ENCODE measurements around the gene NRP2. TPM values are rescaled to one million over a fixed set of nuclear protein-coding genes. Genes with fewer than 3 reads are reported as not detected.

Gene NRP2
- total RNA-seq, 2 experiments from 2014 or later = 1.5 to 3.8 TPM

DNA sequence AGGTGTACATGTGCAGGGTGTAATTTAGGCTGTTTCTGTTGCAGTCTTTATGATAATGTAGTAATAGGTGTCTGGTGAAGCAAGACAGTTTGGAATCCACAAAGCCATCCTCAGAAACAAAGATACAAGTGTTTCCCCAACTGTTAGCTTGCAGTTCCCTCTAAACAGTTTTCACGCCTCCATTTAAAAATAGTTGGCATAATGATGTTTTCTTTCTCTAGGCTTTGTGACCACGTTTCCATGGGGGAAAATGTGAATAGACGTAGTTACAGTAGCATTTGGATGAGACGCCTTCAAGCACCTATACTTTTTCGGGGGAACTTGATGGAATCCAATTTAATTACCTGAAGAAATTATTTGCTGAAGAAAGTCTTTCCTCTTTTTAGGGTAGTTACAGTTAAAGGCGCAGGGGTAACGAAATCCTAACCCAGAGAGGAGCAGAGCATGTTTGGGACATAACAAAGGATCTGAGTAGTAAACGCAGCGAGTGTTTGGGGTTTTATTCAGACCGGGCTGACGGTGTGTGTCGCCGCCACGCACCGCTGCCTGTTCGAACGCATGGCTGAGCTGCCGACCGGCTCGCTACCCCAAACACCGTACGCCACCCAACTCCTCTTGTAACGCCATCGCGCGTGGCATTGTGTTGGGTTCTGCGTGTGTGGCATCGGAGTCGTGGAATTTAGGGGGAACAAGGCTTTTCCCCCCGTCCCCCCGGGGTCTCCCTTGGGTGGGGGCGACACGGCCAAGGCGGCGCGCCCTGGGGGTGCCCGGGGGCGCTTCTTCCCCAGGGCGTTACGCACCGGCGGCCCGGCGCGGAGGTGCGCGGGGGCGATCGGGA lies 681 bp upstream of the NRP2 start:
- Mint-ChIP-seq H3K36me3 (ENCODE audit: low read depth) (no peaks in the 10 kb centered on the region), H3K27ac (no peak overlapping the region), H3K27me3 (peaks cover 51% of the 10 kb centered on the region), H3K4me3 (peak overlapping the region; percentile 62), H3K9me3 (ENCODE audit: low read depth) (no peaks in the 10 kb centered on the region), H3K4me1 (peaks cover 23% of the 10 kb centered on the region)
- ChIA-PET POLR2A (no interaction called here), CTCF (interaction anchor here (1.5 kb wide), 1 partner anchor 17 kb away, joined by 3 read pairs; no protein-coding TSS in a partner anchor)
- ATAC-seq = no peak
- intact Hi-C loops (cut with DNase I, micrococcal nuclease) = loop anchor here (2.0 to 5.0 kb wide), 3 partner anchors 246 to 1574 kb away; no protein-coding TSS in a partner anchor
- DNase-seq = peak; percentile 43

DNA sequence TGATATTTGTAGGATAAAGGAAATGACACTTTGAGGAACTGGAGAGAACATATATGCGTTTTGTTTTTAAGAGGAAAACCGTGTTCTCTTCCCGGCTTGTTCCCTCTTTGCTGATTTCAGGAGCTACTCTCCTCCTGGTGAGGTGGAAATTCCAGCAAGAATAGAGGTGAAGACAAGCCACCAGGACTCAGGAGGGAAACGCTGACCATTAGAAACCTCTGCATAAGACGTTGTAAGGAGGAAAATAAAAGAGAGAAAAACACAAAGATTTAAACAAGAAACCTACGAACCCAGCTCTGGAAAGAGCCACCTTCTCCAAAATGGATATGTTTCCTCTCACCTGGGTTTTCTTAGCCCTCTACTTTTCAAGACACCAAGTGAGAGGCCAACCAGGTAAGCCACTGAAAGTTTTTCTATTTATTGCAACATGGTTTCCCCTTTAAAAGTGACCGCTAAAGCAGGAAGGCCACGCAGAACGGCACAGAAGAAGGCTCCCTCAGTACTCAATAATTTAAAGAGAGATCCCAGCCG lies 735 bp downstream of the NRP2 start:
- ChIA-PET POLR2A (interaction anchor here (0.7 kb wide), 1 partner anchor 90 kb away, joined by 3 read pairs; no protein-coding TSS in a partner anchor), CTCF (interaction anchor here (0.7 to 1.5 kb wide), 3 partner anchors 16 to 359 kb away, joined by 3 read pairs; no protein-coding TSS in a partner anchor)
- H3K27me3 Mint-ChIP-seq = peaks cover 61% of the 10 kb centered on the region
- intact Hi-C loops (cut with DNase I, micrococcal nuclease) = loop anchor here in 1 of 2 experiments (5.0 kb wide), 2 partner anchors 244 to 1576 kb away; no protein-coding TSS in a partner anchor
- H3K27ac Mint-ChIP-seq = no peak overlapping the region
- ATAC-seq = no peak
- peak overlapping the region; percentile 73 for H3K4me3 Mint-ChIP-seq
- no peaks in the 10 kb centered on the region for H3K36me3 Mint-ChIP-seq (ENCODE audit: low read depth)
- H3K4me1 Mint-ChIP-seq = peaks cover 23% of the 10 kb centered on the region
- H3K9me3 Mint-ChIP-seq (ENCODE audit: low read depth) = no peaks in the 10 kb centered on the region
- no peak for DNase-seq

GRCh38 chr2:205683502-205684367 lies 1.4 kb downstream of the NRP2 start:
- ChIA-PET POLR2A (interaction anchor here (0.7 kb wide), 1 partner anchor 91 kb away, joined by 3 read pairs; no protein-coding TSS in a partner anchor), CTCF (interaction anchor here (0.7 to 1.2 kb wide), 3 partner anchors 22 to 360 kb away, joined by 3 read pairs; no protein-coding TSS in a partner anchor)
- Mint-ChIP-seq H3K4me1 (peaks cover 23% of the 10 kb centered on the region), H3K27me3 (peaks cover 61% of the 10 kb centered on the region), H3K4me3 (peak overlapping the region; percentile 73), H3K27ac (no peak overlapping the region), H3K9me3 (ENCODE audit: low read depth) (no peaks in the 10 kb centered on the region), H3K36me3 (ENCODE audit: low read depth) (no peaks in the 10 kb centered on the region)
- ATAC-seq (no peak), DNase-seq (no peak)
- intact Hi-C loops (cut with DNase I, micrococcal nuclease) = loop anchor here in 1 of 2 experiments (5.0 kb wide), 2 partner anchors 244 to 1576 kb away; no protein-coding TSS in a partner anchor

DNA sequence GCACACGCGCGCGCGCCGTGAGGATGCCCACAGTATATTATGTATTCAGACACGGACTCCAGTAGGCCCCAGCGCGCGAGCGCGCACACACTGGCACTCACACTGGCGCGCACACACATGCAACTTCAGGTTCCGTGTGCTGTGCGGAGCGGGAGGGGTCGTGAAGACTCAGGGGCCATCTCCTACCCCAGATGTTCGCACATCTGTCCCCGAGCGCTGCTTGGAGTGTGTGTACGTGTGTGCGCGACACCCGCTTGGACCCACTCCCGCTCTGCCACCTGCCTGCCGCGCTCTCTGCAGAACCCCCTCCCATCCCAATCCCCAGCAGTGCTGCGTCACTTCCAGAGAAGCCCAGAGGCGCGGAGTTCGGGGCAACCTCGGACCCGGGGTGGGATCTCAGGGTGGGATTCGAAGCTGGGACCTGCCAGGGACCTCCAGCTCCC lies 2.6 kb downstream of the NRP2 start:
- ChIA-PET CTCF (interaction anchor here (0.6 to 0.7 kb wide), 2 partner anchors 23 to 73 kb away, joined by 3 read pairs; no protein-coding TSS in a partner anchor), POLR2A (no interaction called here)
- Mint-ChIP-seq H3K27ac (no peak overlapping the region), H3K36me3 (ENCODE audit: low read depth) (no peaks in the 10 kb centered on the region), H3K27me3 (peaks cover 63% of the 10 kb centered on the region), H3K9me3 (ENCODE audit: low read depth) (no peaks in the 10 kb centered on the region), H3K4me3 (peak overlapping the region; percentile 65), H3K4me1 (peaks cover 23% of the 10 kb centered on the region)
- ATAC-seq (no peak), DNase-seq (peak; percentile 24)
- intact Hi-C loops (cut with DNase I, micrococcal nuclease) = loop anchor here in 1 of 2 experiments (5.0 kb wide), 2 partner anchors 242 to 1578 kb away; no protein-coding TSS in a partner anchor

- ATAC-seq = peak; percentile 55
- Mint-ChIP-seq H3K36me3 (ENCODE audit: low read depth) (no peaks in the 10 kb centered on the region), H3K4me1 (peaks cover 23% of the 10 kb centered on the region), H3K9me3 (ENCODE audit: low read depth) (no peaks in the 10 kb centered on the region), H3K4me3 (peak overlapping the region; percentile 65), H3K27me3 (peaks cover 60% of the 10 kb centered on the region), H3K27ac (no peak overlapping the region)
- intact Hi-C loops (cut with DNase I, micrococcal nuclease) = no loop called here
- ChIA-PET POLR2A (no interaction called here), CTCF (no interaction called here)
- peak; percentile 61 for DNase-seq
These were observed 3.2 kb downstream of the NRP2 start for GRCh38 chr2:205685314-205686055.

GRCh38 chr2:205686056-205686782 lies 3.9 kb downstream of the NRP2 start:
- Mint-ChIP-seq H3K4me1 (peaks cover 23% of the 10 kb centered on the region), H3K27me3 (peaks cover 57% of the 10 kb centered on the region), H3K4me3 (peak overlapping the region; percentile 65), H3K9me3 (ENCODE audit: low read depth) (no peaks in the 10 kb centered on the region), H3K27ac (no peak overlapping the region), H3K36me3 (ENCODE audit: low read depth) (no peaks in the 10 kb centered on the region)
- ChIA-PET POLR2A (no interaction called here), CTCF (interaction anchor here (0.6 kb wide), 1 partner anchor 362 kb away, joined by 3 read pairs; no protein-coding TSS in a partner anchor)
- ATAC-seq (no peak), DNase-seq (peak; percentile 33)
- intact Hi-C loops (cut with DNase I, micrococcal nuclease) = no loop called here

- ATAC-seq = no peak
- H3K9me3 Mint-ChIP-seq (ENCODE audit: low read depth) = no peaks in the 10 kb centered on the region
- ChIA-PET CTCF (interaction anchor here (0.6 to 0.8 kb wide), 2 partner anchors 49 to 363 kb away, joined by 3 to 4 read pairs; no protein-coding TSS in a partner anchor), POLR2A (no interaction called here)
- H3K36me3 Mint-ChIP-seq (ENCODE audit: low read depth) = no peaks in the 10 kb centered on the region
- no peak overlapping the region for H3K27ac Mint-ChIP-seq
- peak overlapping the region; percentile 65 for H3K4me3 Mint-ChIP-seq
- intact Hi-C loops (cut with DNase I, micrococcal nuclease) = no loop called here
- DNase-seq = no peak
- H3K4me1 Mint-ChIP-seq = peaks cover 18% of the 10 kb centered on the region
- H3K27me3 Mint-ChIP-seq = peaks cover 50% of the 10 kb centered on the region
These were observed 4.7 kb downstream of the NRP2 start for GRCh38 chr2:205686783-205687640.

DNA sequence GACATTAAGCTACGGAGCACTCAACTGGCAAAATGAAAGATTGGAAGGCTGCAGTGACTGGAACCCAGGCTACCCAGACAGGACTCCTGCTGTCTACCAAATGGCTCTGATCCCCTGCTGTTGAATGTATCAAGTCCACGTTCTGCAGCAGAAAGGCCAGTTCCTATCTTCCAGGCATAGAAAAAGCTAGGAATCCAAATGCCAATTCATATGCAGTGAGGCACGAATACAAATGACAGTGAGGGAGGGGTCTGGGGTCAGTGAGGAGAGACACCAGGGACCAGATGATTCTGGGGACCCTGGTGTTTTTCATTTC lies 5.3 kb downstream of the NRP2 start:
- H3K4me1 Mint-ChIP-seq = peaks cover 18% of the 10 kb centered on the region
- POLR2A ChIA-PET = no interaction called here

GRCh38 chr2:205688417-205689200 lies 6.3 kb downstream of the NRP2 start:
- Mint-ChIP-seq H3K27ac (no peak overlapping the region), H3K36me3 (ENCODE audit: low read depth) (no peaks in the 10 kb centered on the region), H3K4me1 (peaks cover 13% of the 10 kb centered on the region), H3K4me3 (no peak overlapping the region), H3K9me3 (ENCODE audit: low read depth) (no peaks in the 10 kb centered on the region), H3K27me3 (peaks cover 43% of the 10 kb centered on the region)
- CTCF ChIA-PET = interaction anchor here (0.9 to 1.3 kb wide), 2 partner anchors 9 to 13 kb away, joined by 4 to 5 read pairs; no protein-coding TSS in a partner anchor
- no peak for ATAC-seq
- POLR2A ChIA-PET = no interaction called here
- DNase-seq = no peak
- intact Hi-C loops (cut with DNase I, micrococcal nuclease) = no loop called here

More for the DNA sequence above, 5.3 kb downstream of the NRP2 start:
- Mint-ChIP-seq H3K27ac (no peak overlapping the region), H3K27me3 (peaks cover 50% of the 10 kb centered on the region), H3K4me3 (no peak overlapping the region), H3K9me3 (ENCODE audit: low read depth) (no peaks in the 10 kb centered on the region), H3K36me3 (ENCODE audit: low read depth) (no peaks in the 10 kb centered on the region)
- DNase-seq = no peak
- intact Hi-C loops (cut with DNase I, micrococcal nuclease) = no loop called here
- no peak for ATAC-seq
- CTCF ChIA-PET = interaction anchor here (0.8 to 1.3 kb wide), 3 partner anchors 8 to 48 kb away, joined by 4 to 5 read pairs (median 4); no protein-coding TSS in a partner anchor
